SIG-M5 (cell line): ENCODE results near the gene ANLN.

Source experiments
- DNase-seq: peaks from one replicate; lab custom pipeline; 2025; lab: John Stamatoyannopoulos, UW

The ANLN gene, protein sequence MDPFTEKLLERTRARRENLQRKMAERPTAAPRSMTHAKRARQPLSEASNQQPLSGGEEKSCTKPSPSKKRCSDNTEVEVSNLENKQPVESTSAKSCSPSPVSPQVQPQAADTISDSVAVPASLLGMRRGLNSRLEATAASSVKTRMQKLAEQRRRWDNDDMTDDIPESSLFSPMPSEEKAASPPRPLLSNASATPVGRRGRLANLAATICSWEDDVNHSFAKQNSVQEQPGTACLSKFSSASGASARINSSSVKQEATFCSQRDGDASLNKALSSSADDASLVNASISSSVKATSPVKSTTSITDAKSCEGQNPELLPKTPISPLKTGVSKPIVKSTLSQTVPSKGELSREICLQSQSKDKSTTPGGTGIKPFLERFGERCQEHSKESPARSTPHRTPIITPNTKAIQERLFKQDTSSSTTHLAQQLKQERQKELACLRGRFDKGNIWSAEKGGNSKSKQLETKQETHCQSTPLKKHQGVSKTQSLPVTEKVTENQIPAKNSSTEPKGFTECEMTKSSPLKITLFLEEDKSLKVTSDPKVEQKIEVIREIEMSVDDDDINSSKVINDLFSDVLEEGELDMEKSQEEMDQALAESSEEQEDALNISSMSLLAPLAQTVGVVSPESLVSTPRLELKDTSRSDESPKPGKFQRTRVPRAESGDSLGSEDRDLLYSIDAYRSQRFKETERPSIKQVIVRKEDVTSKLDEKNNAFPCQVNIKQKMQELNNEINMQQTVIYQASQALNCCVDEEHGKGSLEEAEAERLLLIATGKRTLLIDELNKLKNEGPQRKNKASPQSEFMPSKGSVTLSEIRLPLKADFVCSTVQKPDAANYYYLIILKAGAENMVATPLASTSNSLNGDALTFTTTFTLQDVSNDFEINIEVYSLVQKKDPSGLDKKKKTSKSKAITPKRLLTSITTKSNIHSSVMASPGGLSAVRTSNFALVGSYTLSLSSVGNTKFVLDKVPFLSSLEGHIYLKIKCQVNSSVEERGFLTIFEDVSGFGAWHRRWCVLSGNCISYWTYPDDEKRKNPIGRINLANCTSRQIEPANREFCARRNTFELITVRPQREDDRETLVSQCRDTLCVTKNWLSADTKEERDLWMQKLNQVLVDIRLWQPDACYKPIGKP

DNA sequence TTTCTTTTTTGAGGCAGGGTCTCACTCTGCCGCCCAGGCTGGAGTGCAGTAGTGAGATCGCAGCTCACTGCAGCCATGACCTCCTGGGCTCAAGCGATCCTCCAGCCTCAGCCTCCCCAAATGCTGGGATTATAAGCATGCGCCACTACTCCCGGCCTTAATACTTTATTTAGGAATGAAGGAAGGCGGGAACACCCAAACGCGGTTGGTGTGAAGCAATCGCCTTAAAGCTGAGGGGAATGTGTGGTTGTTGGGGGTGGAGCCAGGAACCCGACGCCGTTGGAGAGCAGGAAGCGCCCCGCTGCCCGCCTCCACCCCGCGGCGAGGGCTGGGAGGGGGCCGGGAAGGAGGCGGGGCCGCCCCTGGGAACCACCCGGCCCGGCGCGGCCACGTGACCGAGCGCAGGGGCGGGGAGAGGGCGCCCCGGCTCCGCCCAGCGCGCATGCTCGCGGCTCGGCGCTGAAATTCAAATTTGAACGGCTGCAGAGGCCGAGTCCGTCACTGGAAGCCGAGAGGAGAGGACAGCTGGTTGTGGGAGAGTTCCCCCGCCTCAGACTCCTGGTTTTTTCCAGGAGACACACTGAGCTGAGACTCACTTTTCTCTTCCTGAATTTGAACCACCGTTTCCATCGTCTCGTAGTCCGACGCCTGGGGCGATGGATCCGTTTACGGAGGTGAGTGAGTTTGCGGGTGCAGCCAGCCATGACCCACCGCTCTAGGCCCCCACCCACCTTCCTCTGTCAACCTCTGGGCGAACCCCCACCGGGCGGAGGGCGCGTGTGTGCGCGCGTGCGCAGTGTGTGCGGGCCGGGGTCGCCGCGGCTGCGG, at the start of gene ANLN:
Gene ANLN (plus strand): TSS at position 492 of the 828 bp plus-strand sequence. CDS start 165 bp downstream, at position 657.
- no peak for DNase-seq

DNA sequence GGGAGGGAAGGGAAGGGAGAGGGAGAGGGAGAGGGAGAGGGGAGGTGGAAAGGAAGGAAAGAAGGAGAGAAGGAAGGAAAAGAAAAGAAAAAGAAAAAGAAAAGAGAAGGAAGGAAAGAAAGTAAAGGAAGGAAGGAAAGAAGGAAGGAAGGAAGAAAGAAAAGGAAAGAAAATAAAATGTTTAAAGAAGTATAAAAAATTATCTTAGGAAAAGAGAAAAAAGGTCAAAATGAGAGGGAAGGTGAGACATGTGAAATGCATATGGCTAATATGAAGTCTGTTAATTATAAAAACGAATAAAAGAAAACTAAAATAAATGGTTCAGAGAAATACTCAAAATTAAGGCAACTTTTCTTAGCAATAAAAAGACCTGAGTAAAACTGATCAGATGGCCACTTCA, 46.1 kb upstream of the ANLN start:
- no peak for DNase-seq

DNA sequence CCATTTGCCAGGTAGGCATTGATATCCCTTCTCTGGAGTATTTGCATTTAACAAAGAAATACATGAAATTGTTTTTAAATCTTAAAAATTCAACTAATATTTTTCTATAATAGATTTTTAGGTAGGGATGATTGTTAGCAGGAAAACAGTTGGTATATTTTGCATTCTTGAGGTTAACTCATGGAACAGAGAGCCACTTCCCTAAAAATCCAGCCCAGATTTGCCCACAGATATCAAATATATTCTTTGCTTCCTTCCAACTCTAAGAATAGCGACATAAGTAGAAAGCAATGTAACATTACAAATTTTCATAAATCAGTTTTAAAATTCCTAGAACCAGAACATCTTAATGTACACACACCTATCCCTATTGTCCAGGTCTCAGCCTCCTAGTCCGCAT, 45.0 kb upstream of the ANLN start:
- DNase-seq = no peak

GRCh38 chr7:36346260-36346831, 43.3 kb upstream of the ANLN start:
- no peak for DNase-seq

DNA sequence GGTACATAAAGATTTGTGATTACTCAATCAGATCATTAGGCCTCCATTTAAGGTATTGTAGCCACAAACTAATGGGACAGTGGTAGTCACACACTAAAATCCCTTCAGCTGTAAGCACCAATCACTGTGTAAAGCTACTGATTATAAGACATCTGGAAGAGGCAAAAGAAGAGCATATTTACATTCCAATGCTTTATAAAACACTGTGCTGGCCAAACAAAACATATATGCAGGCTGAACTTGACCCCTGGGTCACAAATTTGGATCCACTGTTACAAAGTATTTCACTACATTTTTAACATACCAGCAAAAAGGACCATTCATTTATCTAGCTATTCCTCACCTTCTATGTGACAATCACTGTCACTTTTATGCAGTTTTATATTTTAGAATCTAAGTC, 41.4 kb upstream of the ANLN start:
- no peak for DNase-seq

GRCh38 chr7:36348771-36349170, 40.9 kb upstream of the ANLN start:
- DNase-seq = no peak

- no peak for DNase-seq
Observed at GRCh38 chr7:36349626-36350025, 40.0 kb upstream of the ANLN start.

DNA sequence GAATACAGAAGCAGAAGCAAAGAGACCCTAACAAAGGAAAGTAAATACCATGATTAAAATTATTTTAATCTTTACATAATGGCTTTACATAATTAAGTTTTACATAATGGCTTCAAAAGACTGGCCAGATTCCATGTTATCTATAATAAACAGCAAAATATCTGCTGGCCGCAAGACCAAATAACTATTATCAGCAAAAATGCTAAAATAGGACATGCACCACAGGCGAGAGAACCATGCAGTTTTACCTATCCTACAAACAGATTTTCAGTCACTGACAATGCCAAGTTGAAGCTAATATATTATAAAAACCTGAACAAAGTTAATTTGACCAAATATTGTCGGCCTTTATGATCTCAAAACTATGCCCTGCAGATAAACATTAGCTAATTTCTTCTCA, 34.2 kb upstream of the ANLN start:
- DNase-seq = no peak

DNA sequence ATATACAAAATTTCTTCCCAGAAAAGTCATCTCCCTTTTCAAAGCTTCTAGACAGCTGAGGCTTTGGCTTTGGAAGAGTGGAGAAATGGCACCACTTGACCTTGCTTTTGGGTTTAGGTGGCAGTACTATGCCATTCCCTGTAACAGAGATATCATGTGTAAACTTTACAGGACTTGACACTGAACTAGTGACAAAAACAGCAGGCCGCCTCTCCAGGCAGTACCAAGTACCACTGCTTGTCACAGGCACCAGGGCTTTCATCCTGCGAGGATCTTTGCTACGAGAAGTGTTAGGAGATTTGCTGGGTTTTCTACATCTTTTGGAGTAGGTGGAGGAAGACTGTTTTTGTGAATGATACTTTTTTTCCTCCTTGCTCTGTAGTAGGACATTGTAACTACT, 32.6 kb upstream of the ANLN start:
- DNase-seq = no peak

DNA sequence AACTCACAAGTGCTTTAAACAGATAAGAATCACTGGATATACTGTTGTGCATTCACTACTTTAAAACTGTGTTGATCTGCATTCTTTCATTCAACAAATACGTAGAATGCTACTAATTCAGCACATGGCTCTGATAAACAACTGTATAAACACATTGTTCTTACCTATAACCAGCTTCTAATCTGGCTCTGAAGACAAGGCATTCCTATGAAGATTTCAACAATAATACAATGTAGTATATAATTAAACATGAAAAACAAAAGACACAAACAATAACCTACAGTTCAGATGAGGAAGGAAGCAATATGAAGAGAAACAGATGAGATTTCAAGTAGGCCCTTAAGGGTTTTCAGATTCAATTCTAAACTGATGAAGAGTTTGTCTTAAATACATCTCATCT, 31.1 kb upstream of the ANLN start:
- no peak for DNase-seq

- DNase-seq = no peak
Observed at GRCh38 chr7:36360244-36360643, 29.4 kb upstream of the ANLN start.

DNA sequence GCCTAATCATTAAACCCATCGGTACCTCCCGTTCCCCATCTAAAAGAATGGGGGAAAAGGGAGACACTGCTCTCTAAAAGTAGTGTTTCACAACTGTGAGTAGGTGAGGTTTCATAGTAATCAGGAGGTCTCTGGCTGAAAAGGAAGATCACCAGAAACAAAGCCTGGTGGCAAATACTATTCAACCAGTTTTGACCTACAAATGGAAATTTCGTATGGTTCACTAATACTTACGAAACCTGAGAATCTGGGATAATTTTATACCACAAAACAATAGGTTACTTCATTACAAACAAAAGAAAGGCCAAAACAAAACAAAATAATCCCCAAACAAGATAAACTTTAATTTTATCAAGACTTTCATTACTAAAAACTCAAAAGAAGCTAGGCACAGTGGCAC, 28.4 kb upstream of the ANLN start:
- no peak for DNase-seq

DNA sequence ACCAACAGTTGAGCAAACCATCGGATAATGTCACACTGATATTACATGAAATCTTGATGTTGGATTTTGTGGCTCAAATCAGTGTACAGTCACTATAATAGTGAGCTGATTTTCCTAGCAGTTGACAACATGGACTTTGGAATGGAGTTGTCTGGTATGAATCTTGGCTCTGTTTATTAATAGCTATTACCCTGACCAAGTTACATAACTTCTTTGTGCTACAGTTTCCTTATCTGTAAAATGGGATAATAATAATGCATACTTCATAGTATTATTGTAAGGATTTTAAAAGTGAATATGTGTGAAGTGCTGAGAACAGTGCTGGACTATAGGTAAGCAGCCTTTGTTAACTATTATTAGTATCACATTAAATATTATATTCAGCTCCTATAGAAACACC, 26.1 kb upstream of the ANLN start:
- DNase-seq = no peak

DNA sequence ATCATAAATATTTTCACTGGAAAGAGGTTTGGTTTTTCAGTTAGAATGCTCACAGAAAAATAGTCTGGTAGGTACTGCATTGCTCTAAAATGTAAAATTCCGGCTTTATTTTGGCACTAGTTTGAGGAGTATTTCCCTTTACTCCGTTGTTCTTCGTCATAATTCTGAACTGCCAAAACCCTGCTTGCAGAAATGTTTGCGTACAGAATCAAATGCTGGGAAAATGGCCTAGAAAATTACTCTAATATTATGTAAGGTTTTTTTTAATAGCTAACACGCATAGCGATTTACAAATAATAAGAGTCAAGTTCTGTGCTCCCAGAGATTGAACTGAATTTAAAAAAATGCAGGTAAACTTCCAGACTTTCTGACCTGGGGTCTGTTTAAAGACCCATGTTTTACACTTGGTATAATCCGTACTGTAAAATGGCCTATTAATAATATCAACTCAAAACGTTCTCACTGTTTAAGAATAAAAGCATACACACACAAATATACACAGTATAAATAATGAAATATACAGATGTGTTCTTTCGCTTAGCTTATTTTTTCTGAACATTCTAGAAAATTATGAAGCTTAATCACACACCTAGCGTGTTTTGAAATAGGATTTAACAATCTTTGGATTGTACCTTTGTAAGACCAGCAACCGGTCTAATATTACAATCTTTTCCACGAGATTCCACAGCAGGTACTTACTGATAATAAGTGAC, 23.5 kb upstream of the ANLN start:
- no peak for DNase-seq

DNA sequence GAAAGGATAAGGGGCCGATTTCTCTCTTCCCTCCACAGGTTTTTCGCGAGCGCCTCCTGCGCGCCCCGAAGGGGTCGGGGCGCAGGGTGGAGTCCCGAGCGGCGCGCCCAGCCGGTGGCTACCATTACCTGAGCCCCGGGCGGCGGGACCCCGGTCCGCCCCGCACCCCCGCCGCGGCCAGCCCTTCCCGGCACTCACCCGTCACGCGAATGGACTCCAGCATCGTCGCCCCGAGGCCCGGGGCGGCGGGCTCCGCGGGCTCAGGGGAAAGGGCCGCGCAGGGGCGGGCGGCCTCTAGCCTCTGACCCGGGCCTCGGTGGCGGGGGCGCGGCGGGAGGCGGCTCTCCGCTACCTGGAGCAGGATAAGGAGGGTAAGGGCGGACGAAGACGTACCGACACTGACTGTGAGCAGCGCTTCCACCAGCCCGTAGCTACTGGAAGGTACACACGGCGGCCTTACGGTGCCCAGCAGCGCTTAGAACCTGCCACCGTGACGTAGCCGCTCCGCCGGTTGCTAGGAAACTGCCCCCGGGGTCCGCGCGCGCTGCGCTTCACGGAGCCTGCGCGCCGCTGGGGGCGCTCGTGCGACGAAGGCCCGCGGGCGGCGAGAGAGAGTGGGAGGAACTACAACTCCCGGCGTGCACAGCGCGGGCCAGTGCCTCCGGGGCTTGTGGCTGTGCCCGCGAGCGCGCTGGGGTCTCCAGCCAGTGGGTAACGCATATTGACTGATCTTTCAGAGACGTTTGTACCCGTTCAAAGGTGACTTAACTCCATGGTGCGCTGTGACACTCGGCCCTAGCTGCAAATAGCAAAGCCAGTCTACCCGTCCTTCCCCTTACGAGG, 22.7 kb upstream of the ANLN start:
- DNase-seq = no peak

- DNase-seq = no peak
Observed at GRCh38 chr7:36367561-36368077, 22.0 kb upstream of the ANLN start.

DNA sequence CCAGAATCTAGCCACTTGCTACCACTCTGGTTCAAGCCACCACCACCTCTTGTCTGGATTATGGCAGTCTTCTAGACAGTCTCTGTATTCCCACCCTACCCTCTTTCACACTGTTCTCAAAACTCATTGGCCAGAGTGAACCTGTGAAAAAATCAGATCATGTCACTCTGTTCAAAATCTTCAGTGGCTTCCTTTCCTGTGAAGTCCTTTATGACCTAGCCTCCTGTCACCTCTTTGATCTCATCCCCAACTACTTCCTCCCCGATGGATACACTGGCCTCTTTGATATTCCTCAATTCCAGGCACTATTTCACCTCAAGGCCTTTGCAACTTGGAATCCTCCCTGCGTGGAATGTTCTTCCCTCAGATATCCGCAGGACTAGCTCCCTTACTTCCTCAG, 21.2 kb upstream of the ANLN start:
- no peak for DNase-seq

DNA sequence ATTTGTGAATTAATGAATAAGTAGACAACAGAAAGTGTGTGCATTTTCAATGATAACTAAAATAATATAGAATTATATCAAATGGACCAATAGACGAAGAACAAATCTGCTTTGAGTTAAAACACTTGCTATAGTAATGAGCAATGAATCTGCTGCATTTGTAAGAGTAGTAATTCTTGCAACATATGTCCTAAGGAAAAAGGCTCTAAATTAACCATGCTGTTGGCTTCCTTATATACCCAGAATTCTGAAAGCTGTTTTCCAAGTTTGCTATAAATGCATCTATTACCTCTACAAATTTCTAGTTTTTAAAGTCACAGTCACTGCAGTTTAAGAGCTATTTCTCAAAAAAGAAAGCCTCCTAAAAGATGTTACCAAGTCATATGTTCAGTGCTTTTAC, 20.5 kb upstream of the ANLN start:
- DNase-seq = no peak

DNA sequence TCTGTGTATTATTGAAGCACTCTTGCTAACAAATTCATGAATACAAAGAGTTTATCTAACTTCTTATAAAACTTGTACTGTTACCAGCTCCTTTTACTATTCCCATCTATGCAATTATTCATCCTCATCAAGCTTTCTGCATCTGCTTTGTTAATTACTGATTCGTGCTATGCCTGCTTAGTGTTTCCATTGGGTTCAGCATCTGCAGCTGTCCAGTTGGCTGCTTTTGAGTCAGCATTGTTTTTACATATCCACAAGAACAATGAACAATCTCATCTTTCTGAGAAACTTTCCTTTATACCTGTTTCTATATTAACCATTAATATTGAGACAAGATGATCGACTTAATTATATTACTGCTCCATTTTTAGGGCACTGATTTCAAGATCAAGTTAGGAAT, 19.6 kb upstream of the ANLN start:
- DNase-seq = no peak

- DNase-seq = no peak
Observed at GRCh38 chr7:36372156-36372555, 17.5 kb upstream of the ANLN start.
